Body of pancreas (tissue), 4 donors: Measurements from ENCODE around the gene ESRRG. TPM values are rescaled to one million over a fixed set of nuclear protein-coding genes. Genes with fewer than 3 reads are reported as not detected.

ENCODE experiments used
- ATAC-seq: fragments of 150-250 bp; one replicate; pipeline ENCODE4 v1.9.1; 2016
- DNase-seq, 4 donors: peaks; one replicate each; pipeline ENCODE4 v3.0.0-alpha.2; 2019
- H3K27ac ChIP-seq, 4 donors: fragments of 200-600 bp; sonication (generic); 1 replicate in 3 of 4; 2 replicates in 1 of 4; pipeline versions ENCODE4 v1.5.1 to v1.6.1; 2016 to 2019; ENCODE audit warnings: mild to moderate bottlenecking in 1 of 4, mixed read lengths in 1 of 4, moderate library complexity in 1 of 4
- H3K27me3 ChIP-seq, 2 donors: fragments of 200-600 bp; sonication (generic); one replicate each; pipeline ENCODE4 v1.6.0; 2016; ENCODE audit warnings: mild to moderate bottlenecking in 1 of 2
- H3K36me3 ChIP-seq, 2 donors: fragments of 200-600 bp; sonication (generic); replicated peaks in 1 of 2; 2 replicates each; pipeline ENCODE4 v1.5.1; 2016; ENCODE audit warnings: low read depth in 2 of 2; ENCODE audit not compliant: insufficient read depth in 1 of 2
- H3K4me1 ChIP-seq: fragments of 200-600 bp; sonication (generic); one replicate; pipeline ENCODE4 v1.6.0; 2016
- H3K4me3 ChIP-seq, 2 donors: fragments of 200-600 bp; sonication (generic); 1 replicate in 1 of 2; 2 replicates in 1 of 2; pipeline ENCODE4 v1.5.1; 2016 to 2019
- H3K9me3 ChIP-seq, 3 donors: fragments of 200-600 bp; sonication (generic); 1 replicate in 2 of 3; 2 replicates in 1 of 3; pipeline ENCODE4 v1.5.1; 2016
- CTCF ChIP-seq, 7 experiments: fragments of 450-650 bp in 4 of 7; fragments of 200-600 bp in 3 of 7; sonication (generic) in 3 of 7; IDR thresholded peaks; one replicate each; pipeline ENCODE4 v1.5.1; 2016 to 2019; ENCODE audit warnings: antibody characterized with exemption in 7 of 7
- POLR2A ChIP-seq, 3 donors: fragments of 450-650 bp; IDR thresholded peaks; one replicate each; pipeline ENCODE4 v1.6.1; 2016; ENCODE audit warnings: antibody characterized with exemption in 3 of 3, mild to moderate bottlenecking in 2 of 3
- WGBS, 2 donors: methylation state at CpG; one replicate each; pipeline ENCODE4 v1.1.5; 2017; 5-methylcytosine and 5-hydroxymethylcytosine counted together
- intact Hi-C: fragments of 100-400 bp; cut with DNase I; formaldehyde crosslinking; loops from one replicate; pipeline ENCODE4 v1.15.1; 2023
- total RNA-seq, 2 donors: library from RNA; depleted of rRNA; stranded (reverse); fragments of >200 nt; gene quantifications; one replicate each; pipeline ENCODE4 v1.1.0, GENCODE V29; 2016

ESRRG gene
- total RNA-seq, 2 donors from 2014 or later = 13.5 to 18.7 TPM

- Histone ChIP-seq H3K27me3 (no peaks in the 10 kb centered on the region), H3K9me3 (no peaks in the 10 kb centered on the region), H3K4me3 (no peak overlapping the region), H3K36me3 (no peaks in the 10 kb centered on the region), H3K27ac (no peak overlapping the region), H3K4me1 (peaks cover 10% of the 10 kb centered on the region)
- intact Hi-C loops = no loop called here
- DNase-seq = no peak
- no peak for ATAC-seq
- TF ChIP-seq POLR2A (IDR thresholded peaks at IDR 0.05) (no peak), CTCF (IDR thresholded peaks at IDR 0.05) (no peak)
- 46 to 49% methylated on average over 3 of the region's 3 CpGs for WGBS, 2 donors
Measured at GRCh38 chr1:216500273-216500967, 222.8 kb downstream of the ESRRG start.

GRCh38 chr1:216499581-216500272 lies 223.5 kb downstream of the ESRRG start:
- intact Hi-C loops = no loop called here
- no peaks in the 10 kb centered on the region for H3K27me3 ChIP-seq
- H3K4me3 ChIP-seq = no peak overlapping the region
- TF ChIP-seq CTCF (IDR thresholded peaks at IDR 0.05) (no peak), POLR2A (IDR thresholded peaks at IDR 0.05) (no peak)
- no peak overlapping the region for H3K27ac ChIP-seq
- no peaks in the 10 kb centered on the region for H3K36me3 ChIP-seq
- peak in 2 of 4 donors; percentile 30 to 44 for DNase-seq
- peaks cover 10% of the 10 kb centered on the region for H3K4me1 ChIP-seq
- 25 to 30% methylated on average over 8 of the region's 8 CpGs for WGBS, 2 donors
- H3K9me3 ChIP-seq = no peaks in the 10 kb centered on the region
- ATAC-seq = no peak

GRCh38 chr1:216498277-216498676 lies 225.0 kb downstream of the ESRRG start:
- H3K27ac ChIP-seq = no peak overlapping the region
- H3K4me1 ChIP-seq = peaks cover 10% of the 10 kb centered on the region
- H3K36me3 ChIP-seq = no peaks in the 10 kb centered on the region
- no peak for TF ChIP-seq POLR2A (IDR thresholded peaks at IDR 0.05)
- DNase-seq (no peak), ATAC-seq (no peak)
- intact Hi-C loops = no loop called here
- H3K4me3 ChIP-seq = no peak overlapping the region
- 77 to 81% methylated on average over 2 of the region's 2 CpGs for WGBS, 2 donors
- H3K9me3 ChIP-seq = no peaks in the 10 kb centered on the region
- no peaks in the 10 kb centered on the region for H3K27me3 ChIP-seq

GRCh38 chr1:216485042-216485441 lies 238.2 kb downstream of the ESRRG start:
- Histone ChIP-seq H3K4me3 (no peak overlapping the region), H3K9me3 (no peaks in the 10 kb centered on the region), H3K27me3 (no peaks in the 10 kb centered on the region), H3K27ac (no peak overlapping the region), H3K4me1 (no peaks in the 10 kb centered on the region), H3K36me3 (no peaks in the 10 kb centered on the region)
- no peak for TF ChIP-seq POLR2A (IDR thresholded peaks at IDR 0.05)
- TF ChIP-seq CTCF (IDR thresholded peaks at IDR 0.05) = no peak
- ATAC-seq (no peak), DNase-seq (no peak)
- intact Hi-C loops = no loop called here
- 56 to 61% methylated on average over 1 of the region's 1 CpG for WGBS, 2 donors

GRCh38 chr1:216483672-216484401 lies 239.4 kb downstream of the ESRRG start:
- no peak overlapping the region for H3K27ac ChIP-seq
- H3K4me1 ChIP-seq = no peaks in the 10 kb centered on the region
- H3K27me3 ChIP-seq = no peaks in the 10 kb centered on the region
- DNase-seq = no peak
- no peak for ATAC-seq
- H3K9me3 ChIP-seq = no peaks in the 10 kb centered on the region
- intact Hi-C loops = no loop called here
- no peaks in the 10 kb centered on the region for H3K36me3 ChIP-seq
- no peak for TF ChIP-seq POLR2A (IDR thresholded peaks at IDR 0.05)
- no peak for TF ChIP-seq CTCF (IDR thresholded peaks at IDR 0.05)
- WGBS, 2 donors = 73 to 93% methylated on average over 1 of the region's 1 CpG
- no peak overlapping the region for H3K4me3 ChIP-seq
